ENCODE results near the gene TRIM60.

Gene TRIM60

DNA sequence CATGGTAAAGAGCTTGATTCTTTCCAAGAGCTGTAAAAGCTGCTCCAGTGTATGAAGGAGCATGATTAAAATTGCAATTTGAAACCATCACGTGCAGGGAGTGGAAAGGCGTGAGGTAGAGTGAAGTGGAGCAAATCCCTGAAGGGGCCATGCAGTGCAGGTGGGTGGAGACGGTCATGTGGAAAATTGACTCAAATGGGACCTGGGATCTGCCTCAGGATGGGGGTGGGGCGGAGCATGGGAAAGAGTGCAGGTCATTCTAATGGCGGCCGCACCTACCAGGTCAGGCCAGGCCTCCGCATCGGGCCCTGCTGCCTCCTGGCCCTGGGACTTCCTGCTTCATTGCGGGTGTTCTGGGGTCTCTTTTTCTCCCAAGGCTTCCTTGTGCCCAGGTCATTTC is 25.3 kb upstream of the TRIM60 start:
- TF ChIP-seq, protein P1, sequence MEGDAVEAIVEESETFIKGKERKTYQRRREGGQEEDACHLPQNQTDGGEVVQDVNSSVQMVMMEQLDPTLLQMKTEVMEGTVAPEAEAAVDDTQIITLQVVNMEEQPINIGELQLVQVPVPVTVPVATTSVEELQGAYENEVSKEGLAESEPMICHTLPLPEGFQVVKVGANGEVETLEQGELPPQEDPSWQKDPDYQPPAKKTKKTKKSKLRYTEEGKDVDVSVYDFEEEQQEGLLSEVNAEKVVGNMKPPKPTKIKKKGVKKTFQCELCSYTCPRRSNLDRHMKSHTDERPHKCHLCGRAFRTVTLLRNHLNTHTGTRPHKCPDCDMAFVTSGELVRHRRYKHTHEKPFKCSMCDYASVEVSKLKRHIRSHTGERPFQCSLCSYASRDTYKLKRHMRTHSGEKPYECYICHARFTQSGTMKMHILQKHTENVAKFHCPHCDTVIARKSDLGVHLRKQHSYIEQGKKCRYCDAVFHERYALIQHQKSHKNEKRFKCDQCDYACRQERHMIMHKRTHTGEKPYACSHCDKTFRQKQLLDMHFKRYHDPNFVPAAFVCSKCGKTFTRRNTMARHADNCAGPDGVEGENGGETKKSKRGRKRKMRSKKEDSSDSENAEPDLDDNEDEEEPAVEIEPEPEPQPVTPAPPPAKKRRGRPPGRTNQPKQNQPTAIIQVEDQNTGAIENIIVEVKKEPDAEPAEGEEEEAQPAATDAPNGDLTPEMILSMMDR (IDR thresholded peaks at IDR 0.05; ENCODE audit: borderline replicate concordance, insufficient read depth, low read depth, low read length), result no peak
- no peak overlapping the region for H3K4me3 ChIP-seq (ENCODE audit: low read depth, low read length)

DNA sequence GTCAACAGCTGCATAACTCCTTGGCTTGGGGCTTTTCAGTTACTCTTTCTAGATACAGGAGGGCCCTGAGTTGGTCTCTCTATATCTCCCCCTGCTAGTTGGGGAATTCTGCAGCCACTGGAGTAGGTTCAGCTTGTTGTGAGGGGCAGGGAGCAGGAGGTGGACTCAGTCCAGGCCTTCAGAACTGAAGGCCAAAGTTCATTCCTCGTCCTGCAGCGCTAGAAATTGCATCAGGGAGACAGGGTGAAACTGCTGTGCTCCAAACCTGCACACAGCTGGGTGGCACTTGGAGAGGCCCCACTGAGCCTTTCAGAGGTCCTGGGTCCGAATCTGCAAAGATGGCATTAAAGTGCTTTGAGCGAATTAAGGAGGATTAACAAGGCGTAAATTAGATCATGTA is 24.9 kb upstream of the TRIM60 start:
- H3K4me3 ChIP-seq (ENCODE audit: low read depth, low read length), result no peak overlapping the region
- TF ChIP-seq, protein P1 (IDR thresholded peaks at IDR 0.05; ENCODE audit: borderline replicate concordance, insufficient read depth, low read depth, low read length), result no peak

DNA sequence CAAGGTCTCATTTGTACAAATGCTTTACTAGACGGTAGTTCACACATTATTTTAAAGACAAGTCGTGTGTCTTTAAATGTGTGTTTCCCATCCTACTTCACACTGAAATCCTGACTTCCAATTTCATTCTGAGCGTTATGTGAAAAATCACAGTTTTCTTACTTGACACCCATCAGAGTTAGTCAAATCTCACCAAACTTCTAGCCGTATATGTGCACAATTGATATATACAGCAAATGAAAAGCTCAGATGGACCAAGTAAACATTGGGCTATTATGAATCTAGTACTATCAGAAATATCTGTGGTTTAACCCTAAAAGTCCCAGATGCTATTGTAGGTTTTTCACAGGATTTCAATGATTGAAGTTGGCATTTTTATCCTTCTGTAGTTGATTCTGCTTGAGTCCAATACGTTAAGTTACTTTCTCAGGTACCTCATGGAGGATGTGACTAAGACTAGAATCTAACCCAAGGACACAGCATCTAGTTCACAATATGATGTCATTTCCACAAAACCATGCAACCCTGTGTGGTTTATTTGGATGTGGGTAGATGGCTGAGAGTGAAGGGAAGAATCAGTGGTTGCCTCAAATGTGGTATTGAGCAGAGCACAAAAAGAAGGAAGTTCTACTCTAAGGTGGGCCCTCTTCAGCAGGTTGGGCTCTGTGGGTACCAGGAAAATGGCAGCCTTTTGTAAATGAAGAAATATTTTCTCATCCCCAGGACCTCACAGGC is 22.1 kb upstream of the TRIM60 start:
- TF ChIP-seq, protein P1 (IDR thresholded peaks at IDR 0.05; ENCODE audit: borderline replicate concordance, insufficient read depth, low read depth, low read length), result no peak

DNA sequence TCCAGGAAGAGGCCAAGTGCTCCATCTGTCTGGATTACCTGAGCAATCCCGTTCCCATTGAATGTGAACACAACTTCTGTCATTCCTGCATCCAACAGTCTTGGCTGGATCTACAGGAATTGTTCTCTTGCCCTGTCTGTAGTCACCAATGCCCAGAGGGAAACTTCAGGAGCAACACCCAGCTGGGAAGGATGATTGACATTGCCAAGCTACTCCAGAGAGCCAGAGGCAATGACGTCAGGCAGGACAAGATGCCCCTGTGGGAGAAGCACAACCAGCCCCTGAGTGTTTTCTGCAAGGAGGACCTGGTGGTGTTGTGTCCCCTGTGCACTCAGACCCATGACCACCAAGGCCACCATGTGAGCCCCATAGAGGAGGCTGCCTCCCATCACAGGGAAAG is 21.3 kb upstream of the TRIM60 start:
- no peak overlapping the region for H3K4me3 ChIP-seq (ENCODE audit: low read depth, low read length)
- TF ChIP-seq, protein P1 (IDR thresholded peaks at IDR 0.05; ENCODE audit: borderline replicate concordance, insufficient read depth, low read depth, low read length), result no peak

More for the DNA sequence above, 22.1 kb upstream of the TRIM60 start:
- H3K4me3 ChIP-seq (ENCODE audit: low read depth, low read length), result no peak overlapping the region

DNA sequence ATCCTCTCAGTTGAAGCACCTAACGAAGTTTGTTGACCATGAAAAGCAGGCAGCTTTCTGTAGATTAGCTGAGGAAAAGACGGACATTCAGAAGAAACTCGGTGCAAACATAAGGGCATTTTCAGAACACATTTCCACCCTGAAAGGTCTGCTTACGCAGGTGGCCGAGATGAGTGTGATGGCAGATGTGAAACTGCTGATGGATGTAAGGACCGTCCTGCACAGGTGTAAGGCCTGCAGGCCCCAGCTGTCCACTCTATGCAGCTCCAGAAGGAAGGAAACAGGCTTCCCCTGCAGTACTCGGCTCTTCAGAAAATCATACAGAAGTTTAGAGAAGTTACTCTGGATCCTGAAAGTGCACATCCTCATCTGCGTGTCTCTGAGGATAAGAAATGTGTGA is 20.8 kb upstream of the TRIM60 start:
- TF ChIP-seq, protein P1 (IDR thresholded peaks at IDR 0.05; ENCODE audit: borderline replicate concordance, insufficient read depth, low read depth, low read length), result no peak
- H3K4me3 ChIP-seq (ENCODE audit: low read depth, low read length), result no peak overlapping the region

DNA sequence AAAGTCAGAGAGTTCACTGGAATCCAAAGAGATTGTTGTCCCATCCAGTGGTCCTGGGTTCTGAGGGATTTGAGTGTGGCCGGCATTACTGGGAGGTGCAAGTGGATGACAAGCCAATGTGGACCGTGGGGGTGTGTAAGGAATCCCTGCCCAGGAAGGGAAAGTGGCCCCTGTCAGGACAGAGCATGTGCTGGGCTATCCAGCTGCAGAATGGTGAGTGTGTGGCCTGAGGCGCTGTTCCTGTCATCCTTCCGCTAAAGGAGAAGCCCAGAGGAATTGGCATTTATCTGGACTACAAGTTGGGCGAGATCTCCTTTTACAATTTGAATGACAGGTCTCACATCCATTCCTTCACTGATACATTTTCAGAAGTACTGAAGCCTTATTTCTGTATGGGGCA is 20.4 kb upstream of the TRIM60 start:
- H3K4me3 ChIP-seq (ENCODE audit: low read depth, low read length), result no peak overlapping the region
- TF ChIP-seq, protein P1 (IDR thresholded peaks at IDR 0.05; ENCODE audit: borderline replicate concordance, insufficient read depth, low read depth, low read length), result no peak

DNA sequence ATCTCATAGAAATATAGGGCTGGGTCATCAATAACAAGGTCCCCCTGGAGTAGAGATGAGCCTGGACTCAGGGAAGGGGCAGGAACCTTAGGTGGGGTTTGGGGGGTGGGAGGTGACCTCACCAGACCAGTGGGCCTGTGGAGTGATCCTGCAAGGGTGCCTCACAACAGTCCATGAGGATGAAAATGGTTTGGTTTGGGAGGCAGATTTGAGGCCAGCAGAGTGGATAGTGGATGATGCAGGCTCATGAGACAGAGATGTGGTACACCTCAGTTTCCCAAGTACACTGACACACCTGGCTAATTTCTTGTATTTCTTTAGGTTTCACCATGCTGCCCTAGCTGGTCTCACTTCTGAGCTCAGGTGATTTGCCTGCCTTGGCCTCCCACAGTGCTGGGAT is 18.1 kb upstream of the TRIM60 start:
- H3K4me3 ChIP-seq (ENCODE audit: low read depth, low read length), result no peak overlapping the region
- TF ChIP-seq, protein P1 (IDR thresholded peaks at IDR 0.05; ENCODE audit: borderline replicate concordance, insufficient read depth, low read depth, low read length), result no peak
